GM12865 (cell line): ENCODE measurements around the gene EFCC1.

Source experiments
- DNase-seq: peaks from one replicate; pipeline ENCODE4 v3.0.0; 2010; ENCODE audit warnings: low read depth
- H3K4me3 ChIP-seq: 2 replicates; pipeline ENCODE4 v1.5.1; 2011; ENCODE audit warnings: mild to moderate bottlenecking, low read depth, low read length, control low read depth
- CTCF ChIP-seq: IDR thresholded peaks from 2 replicates; pipeline ENCODE4 v1.5.1; 2011; ENCODE audit warnings: low read length, control low read depth, low read depth, inconsistent platforms; ENCODE audit not compliant: insufficient read depth; ENCODE audit errors: missing control alignments

Gene EFCC1

GRCh38 chr3:129035360-129036221 is 34.5 kb downstream of the EFCC1 start:
- TF ChIP-seq CTCF = no peak
- no peak for DNase-seq
- no peak overlapping the region for H3K4me3 ChIP-seq

GRCh38 chr3:129036222-129037092 is 35.4 kb downstream of the EFCC1 start:
- H3K4me3 ChIP-seq = no peak overlapping the region
- TF ChIP-seq CTCF = no peak
- DNase-seq = no peak

- no peak for DNase-seq
- no peak overlapping the region for H3K4me3 ChIP-seq
- no peak for TF ChIP-seq CTCF
These were observed 36.0 kb downstream of the EFCC1 start for GRCh38 chr3:129037093-129037419.

GRCh38 chr3:129038121-129038855 is 37.2 kb downstream of the EFCC1 start:
- H3K4me3 ChIP-seq = no peak overlapping the region
- no peak for TF ChIP-seq CTCF
- DNase-seq = no peak

GRCh38 chr3:129039271-129040038 is 38.4 kb downstream of the EFCC1 start:
- TF ChIP-seq CTCF = no peak
- DNase-seq = no peak
- H3K4me3 ChIP-seq = no peak overlapping the region

- no peak for DNase-seq
- no peak for TF ChIP-seq CTCF
- no peak overlapping the region for H3K4me3 ChIP-seq
These were observed 38.9 kb downstream of the EFCC1 start for GRCh38 chr3:129040039-129040336.
